GM19238 (cell line): ENCODE results near the gene ETNPPL.

Experiments used
- DNase-seq: peaks from one replicate; pipeline ENCODE4 v3.0.0; 2011; ENCODE audit warnings: low spot score; ENCODE audit not compliant: insufficient read length

ETNPPL gene

DNA sequence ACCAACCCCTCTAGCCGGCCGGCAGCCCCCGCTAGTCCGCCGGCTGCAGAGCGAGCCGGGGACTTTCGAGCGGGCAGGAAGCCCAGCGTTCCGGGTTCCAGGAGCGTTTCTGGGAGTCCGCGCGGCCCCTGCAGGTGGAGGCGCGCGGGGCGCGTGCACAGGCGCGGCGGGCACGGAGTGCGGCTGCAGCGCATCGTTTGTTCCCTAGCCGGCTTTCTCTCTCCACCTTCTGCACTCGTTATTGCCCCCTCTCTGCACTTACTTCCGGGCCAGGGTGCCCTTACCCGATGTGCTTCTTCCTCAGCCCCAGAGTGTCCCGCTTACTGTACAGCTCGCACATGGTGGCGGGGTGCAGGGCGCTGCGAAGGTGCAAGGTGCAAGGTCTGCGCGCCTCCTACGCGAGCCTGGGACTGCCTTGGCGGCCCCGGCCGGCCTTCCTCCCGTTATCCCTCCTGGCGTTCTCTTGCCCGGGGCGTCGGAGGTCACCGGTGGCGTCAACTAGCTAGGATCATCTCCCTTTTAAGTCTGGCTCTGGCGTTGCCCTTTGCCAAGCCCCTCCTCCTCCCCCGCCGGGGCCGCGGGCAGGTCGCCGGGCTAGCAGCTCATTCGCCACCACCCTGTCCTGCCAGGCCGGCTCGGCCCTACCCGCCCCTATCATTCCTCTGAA, at the start of gene ETNPPL:
ETNPPL (minus strand) TSS at position 495 of the 667 bp plus-strand sequence; CDS start at position 340, 155 bp downstream.
- DNase-seq, result no peak

DNA sequence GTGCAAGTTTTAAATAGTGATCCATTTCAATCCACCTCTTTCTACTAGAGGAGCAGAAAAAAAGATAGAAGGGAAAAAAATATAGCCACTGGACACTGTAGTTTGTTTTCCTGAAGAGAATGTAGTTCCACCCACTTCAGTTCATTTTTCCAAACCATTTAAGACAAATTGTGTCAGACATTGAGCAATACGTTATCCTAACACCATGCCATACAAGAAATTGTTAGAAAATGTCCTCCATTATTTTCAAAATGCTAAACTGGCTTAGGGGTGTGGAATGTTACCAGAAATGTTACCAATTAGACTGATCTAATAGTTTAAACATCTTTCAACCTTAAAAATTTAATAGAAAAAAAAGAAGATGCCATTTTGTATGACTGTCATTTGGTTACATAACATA, 48.6 kb upstream of the ETNPPL start:
- DNase-seq, result no peak

DNA sequence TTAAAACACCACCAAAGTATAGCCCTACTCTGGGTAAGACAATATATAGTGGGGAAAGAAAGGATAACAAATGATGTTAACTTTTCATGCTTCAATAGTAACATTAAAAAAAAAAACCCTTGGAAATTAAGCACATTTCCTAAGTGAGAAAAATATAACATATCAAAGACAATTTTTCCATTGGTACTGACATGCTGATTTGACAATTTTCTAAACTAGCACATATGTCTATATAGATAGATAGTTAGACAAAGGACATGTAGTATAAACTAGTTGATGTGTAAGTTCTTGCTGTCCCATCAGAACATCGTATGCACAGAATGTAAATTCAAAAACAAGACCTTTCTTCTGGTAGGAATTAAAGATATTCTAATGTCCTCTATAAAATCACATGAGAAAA, 47.2 kb upstream of the ETNPPL start:
- DNase-seq, result no peak

DNA sequence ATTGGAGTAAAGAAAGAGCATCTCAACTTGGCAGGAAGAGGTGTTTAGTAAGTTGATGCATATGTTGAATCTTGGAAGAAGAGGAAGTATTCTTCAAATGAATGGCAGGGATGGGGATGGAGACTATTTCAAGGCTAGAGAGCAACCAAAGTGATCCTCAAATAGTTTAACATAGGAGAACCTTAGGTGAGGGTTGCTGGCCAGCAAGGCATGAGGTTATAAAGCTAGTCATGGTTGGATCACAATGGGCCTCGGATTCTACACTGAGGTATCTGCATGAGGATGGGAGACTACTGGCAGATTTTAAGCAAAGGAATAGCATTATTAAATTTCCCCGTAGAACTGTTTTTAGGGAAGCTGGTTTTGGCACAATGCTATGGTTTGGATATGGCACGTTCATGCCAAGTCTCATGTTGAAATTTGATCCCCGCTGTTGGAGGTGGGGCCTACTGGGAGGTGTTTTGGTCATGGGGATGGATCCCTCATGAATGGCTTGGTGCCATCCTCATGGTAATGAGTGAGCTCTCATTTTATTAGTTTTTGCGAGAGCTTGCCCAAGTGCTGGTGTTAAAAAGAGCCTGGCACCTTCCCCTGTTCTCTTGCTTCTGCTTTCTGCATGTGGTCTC, 41.9 kb upstream of the ETNPPL start:
- no peak for DNase-seq

DNA sequence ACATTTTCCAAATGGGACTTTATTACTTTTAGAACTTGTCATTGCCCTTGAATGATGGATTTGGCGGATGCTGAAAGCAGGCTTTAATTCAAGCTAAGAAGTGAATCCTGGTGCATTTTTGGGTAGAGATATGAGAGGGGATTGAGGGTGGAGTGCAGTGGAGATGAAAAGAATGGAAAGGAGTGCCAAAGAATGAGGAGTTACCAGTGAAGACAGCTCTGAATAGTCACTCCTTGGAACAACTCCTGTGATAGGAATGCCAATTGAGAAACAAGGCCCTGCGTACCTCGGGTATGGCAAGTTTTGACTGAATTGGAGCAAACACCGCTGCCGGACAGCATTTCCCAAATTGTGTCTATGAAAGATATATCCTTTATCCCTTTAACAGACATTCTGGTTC, 36.5 kb upstream of the ETNPPL start:
- no peak for DNase-seq

DNA sequence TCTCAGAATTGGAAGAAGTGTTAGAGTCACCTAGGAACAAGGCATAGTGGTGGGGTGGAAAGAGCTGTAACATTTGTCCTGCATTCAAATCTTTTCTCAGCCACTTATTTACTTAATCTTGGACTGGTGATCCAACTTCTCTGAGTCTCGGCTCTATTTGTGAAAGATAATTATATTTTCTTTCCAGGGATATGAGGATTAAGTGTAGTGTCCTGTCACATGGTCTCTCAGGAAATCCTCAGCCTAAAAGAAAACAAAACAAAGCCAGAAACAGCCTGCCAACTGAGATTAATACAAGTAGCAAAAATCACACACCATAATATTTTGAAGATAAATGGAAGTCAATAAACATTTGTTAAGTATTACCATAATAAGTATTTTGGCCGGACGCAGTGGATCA, 33.3 kb upstream of the ETNPPL start:
- DNase-seq, result no peak

DNA sequence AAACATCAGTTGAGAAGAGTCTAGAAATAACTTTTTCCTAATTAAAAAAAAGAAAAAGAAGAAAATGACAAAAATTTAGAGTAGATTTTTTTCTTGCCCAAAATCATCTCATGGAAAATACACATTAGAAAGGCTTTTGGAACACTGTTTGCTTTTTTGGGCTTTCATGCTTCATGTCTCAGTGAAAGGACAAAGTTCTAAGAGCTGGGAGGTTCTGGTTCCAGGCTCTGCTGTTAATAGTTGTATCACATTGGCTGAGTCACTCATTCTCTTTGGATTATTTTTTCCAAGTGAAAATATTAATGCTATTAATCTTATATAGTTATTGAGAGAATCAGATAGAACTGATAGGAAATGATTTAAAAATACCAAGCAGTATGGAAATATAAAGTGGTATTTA, 32.9 kb upstream of the ETNPPL start:
- DNase-seq, result no peak

DNA sequence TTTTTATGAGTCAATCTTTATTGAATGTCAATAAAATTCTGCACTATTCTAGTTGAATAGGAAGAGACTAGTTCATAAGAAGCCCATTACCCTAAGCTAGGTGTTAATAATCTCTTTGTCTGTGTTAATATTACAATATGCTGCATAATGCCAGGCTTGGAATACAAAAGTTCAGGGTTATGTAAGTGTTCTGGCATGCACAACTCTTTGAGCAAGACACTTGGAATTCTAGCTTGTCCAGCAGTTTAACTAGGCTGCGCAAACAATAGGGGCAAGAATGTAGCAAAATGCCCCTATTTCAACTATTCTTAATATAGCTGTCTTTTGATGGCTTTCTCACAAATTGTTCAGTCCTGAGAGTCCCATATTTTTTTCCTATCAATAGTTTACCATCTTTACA, 31.3 kb upstream of the ETNPPL start:
- no peak for DNase-seq

DNA sequence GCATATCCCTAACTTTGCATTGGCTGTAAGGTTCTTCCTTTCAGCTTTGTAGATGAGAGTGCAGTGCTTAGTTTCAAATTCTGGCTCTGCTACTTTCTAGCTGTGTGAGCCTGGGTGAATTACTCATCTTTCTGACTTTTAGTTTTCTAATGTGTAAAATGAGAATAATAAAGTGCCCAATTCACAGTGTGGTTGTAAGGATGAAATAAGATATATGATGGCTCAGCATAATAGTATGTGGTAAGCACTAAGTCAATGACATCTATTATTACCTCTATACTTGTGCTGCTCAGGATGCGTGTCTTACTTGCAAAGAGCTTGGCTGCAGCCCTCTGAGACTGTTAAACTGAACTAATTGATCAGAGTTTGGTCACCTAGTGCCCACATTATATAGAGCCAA, 30.6 kb upstream of the ETNPPL start:
- no peak for DNase-seq

DNA sequence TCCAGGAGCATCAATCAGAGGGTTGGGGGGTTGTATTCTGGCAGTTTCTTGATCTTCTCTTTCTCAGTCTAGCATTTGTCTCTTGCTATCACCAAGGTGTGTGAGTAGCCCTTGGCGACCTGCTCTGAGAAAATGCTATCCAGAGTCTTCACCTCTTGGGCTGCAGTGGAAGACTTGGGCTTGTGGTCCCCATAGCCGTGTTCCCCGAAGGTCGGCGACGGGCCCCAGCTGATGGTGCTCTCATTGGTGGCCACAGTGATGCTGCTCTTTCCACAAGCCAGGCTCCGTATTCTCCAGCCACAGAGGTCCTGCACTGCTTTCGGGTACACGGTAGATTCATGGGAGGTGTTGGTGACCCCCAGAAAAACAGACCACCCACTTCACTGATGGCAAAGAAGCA, 25.9 kb upstream of the ETNPPL start:
- no peak for DNase-seq

DNA sequence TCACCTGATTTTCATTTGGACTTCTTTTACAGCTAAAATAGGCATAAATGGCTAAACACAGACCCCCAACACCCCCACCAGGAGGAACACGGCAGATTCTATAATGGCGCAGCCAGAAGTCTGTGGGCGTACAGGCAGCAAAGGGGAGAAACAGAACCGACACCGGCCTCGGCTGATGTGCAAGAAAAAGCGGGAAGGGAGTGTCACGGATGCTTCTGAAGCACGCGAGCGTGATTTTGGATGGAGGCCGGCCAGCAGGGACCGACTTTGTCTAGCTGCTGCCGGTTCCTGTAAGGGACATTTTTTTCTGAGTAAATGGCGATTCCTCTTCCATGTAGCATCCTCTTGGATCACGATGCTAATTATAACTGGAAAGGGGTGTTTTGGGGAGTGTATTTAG, 24.9 kb upstream of the ETNPPL start:
- DNase-seq, result no peak

DNA sequence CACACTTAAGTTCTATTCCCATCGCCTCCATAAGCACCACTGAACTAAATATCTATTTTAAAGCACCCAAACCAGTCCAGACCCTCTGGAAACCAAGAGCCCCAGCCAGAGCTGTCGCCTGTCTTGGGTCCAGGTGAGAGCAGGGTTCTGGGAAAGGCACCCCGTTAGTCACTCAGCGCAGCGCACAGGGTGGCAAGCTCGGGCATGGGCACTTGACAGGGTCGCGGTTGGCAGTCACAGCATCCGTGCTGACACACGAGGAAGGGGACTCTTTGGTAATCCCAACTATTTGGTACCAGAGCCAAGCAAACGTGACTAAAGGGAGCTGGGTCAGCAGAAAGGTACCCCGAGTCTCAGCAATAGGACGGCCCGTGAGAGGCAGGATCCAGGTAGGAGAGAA, 24.3 kb upstream of the ETNPPL start:
- no peak for DNase-seq

DNA sequence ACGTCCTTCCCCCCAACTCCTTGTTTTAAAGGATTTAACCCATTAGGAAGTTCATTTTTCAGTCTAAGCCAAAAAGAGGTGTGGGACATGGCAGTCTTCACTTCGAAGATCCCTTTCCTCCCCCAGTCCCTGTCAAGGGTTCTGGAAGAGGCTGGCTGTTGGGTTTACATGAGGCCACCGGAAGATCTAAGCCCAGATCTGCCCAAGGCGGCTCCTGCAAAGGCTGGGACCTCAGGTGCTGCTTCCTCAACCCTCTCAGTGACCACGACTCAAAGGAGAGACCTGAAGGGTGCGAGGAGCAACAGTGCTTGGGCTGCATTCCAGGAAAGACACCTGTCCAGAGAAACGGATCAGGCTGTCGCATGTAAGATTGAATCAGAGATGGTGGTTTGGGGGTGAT, 23.5 kb upstream of the ETNPPL start:
- DNase-seq, result no peak

DNA sequence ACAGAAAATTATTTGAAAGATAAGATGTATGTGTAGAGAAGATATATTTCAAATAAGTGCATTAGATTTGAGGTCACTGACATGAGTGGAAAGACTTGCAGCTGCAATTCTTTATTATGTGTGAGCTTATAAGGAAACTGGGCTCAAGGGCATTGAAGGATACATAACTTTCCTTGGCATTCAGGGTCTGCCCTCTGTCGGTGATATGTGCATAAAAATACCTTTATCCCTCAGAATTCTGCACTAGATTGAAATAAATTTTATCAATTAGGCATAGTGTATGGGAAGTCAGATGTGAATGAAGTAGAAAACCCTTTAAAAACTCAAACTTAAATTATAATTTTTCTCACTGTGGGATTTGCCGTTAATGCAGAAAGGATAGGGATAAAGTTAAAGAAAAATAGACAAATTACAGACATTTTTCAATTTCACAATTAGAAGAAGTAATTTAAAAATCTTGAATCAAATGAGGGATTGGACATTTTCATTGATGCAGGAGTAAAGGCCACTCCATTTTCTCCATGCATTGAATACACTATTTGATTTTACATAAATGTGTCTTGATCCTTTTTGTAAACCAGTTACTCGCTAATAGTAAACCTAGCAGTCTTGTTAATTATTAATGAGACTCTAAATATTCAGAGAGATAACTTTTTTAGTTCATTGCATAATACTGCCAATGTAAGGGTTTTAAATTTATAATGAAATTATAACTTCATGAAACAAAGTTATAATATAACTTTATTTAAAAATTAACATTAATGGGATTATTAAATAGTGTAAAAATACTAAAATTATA, 21.0 kb upstream of the ETNPPL start:
- no peak for DNase-seq

DNA sequence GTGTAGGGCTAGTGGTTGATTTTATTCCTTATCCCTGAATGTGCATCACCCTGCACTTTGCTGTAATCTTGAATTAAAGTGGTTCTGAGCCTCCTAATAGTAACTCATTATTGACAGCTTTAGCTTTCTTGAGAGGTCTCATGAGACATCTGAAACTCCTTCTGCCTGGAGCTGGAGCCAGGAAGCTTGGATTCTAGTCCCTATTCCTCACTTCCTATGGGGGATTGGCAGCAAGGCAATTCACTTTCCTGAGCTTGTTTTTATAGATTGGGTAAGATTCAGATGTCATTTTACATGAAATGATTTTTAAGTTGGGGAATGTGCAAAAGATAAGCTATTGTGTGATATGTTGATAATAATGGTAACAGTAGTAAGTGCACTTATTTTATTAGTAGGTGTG, 17.1 kb upstream of the ETNPPL start:
- DNase-seq, result no peak

DNA sequence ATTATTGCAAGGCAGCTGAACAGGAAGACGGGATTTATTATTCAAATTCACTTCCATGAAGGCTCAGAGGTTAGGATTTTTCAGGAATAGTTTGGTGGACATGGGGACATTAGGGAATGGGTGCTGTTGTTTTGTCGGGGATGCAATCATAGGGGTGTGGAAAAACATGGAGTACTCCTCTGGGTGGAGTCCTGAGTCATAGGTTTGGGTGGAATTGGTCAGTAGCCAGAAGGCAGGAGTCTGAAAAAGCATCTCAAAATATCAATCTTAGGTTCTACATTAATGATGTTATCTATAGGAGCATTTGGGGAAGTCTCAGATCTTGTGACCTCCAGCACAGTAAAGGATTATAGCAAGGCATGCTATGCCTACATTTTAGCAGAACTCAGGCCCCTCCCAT, 14.5 kb upstream of the ETNPPL start:
- DNase-seq, result no peak

DNA sequence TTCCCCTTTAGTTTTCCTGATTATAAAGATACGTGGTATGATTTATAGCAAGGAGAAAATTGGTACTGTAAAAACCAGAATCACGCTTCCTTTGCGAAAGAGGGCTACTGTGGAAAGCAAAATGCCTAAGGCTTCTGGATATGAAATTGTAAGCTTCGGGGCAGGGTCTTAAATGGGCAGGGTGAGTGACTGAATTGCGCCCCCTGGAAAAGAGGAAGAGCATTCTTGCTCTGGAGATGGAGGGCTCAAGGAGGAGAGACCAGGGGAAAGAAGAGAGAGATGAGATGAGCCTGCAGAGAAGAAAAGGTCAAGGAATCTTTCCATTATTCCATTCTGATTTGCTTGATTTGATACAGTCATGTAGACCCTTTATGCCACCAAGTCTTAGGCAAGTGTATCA, 13.1 kb upstream of the ETNPPL start:
- no peak for DNase-seq

DNA sequence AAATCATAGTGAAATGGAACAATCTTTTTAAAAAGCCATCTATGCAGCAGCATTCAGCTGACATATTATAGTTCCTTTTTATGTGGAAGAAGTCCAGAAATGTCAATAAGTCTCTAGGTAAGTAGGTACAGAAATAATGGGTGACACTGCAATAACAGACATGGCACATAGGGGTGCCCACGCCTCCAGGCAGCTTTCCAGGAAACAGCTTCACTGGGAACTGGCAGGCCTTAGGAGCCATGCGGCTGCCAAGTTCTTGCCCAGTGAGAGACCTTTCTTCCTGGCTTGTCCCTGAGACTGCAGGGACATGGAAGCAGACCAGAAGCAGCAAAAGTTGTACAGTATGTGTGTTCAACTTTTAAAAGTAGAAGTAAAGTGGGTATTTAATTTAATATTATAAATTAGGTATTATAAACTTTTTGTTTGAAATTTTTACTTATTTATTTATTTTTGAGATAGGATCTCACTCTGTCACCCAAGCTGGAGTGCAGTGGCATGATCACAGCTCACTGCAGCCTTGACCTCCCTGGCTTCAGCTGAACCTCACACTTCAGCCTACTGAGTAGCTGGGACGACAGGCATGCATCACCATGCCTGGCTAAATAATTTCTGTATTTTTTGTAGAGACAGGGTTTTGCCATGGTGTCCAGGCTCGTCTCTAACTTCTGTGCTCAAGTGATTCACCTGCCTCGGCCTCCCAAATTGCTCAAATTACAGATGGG, 12.1 kb upstream of the ETNPPL start:
- no peak for DNase-seq

DNA sequence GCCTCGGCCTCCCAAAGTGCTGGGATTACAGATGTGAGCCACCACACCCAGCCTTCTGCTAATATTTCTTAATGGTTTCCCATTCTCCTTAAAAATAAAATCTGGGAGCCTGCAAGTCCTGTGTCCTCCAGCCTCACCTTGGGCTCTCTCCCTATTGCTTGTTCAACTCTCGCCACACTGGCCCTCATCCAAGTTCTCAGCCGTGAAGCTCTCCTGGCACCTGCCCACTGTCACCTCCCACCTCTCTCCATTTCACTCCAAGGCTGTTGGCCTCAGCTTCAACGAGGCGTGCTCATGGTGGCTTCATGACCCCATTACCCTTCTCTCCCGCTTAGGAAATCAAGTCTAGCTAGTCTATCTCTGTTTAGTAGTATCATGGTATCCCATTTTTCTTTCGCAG, 9.5 kb upstream of the ETNPPL start:
- no peak for DNase-seq

DNA sequence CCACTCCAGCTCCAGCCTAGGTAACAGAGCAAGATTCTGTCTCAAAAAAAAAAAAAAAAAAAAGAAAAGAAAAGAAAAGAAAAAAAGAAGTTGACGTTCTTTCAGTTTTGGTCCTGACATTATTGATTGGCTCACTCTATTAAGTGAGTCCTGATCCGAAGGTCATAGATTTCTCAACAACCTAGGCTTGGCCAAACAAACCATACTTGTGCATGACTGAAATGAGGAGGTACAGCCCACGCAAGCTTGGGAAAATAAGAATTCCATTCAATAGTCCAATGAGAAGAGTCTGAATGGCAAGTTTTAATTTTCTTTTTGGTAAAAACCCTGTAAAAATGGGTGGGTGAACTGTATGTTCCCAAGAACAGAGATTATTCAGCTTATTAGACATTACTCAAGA, 3.2 kb upstream of the ETNPPL start:
- DNase-seq, result no peak

DNA sequence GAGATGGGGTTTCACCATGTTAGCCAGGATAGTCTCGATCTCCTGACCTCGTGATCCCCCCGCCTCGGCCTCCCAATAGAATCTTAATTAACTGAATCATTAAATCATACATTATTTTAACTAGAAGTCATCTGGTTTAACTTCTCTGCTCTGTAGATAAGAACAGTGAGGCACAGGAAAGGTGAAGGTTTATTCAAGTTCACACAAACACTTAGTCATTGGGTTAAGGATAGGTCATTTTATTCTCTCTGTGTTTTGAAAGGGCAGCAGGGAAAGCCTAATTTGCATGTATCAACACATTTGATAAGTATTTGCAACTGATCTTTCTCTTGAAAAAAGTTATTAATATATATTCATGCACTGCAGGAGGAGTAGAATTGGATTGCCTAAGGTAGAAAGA, 1.1 kb upstream of the ETNPPL start:
- no peak for DNase-seq

DNA sequence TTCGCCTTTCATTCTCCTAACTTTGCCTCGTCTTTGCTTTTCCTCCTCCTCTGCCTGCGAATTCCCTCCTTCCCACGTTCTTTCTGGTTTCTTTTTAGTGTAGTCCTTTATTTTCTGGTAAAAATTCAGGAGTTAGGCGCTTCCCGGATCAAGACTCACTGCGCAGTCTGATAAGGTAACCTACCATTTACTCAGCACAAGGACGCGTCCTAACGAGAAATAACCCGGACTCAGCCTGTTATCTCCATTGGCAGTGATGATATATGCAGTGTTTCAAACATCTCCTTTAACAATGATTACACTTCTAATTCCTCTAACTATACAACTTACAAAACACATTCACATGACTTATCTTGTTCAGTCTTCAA, 357 bp upstream of the ETNPPL start:
- no peak for DNase-seq
